Neural cell (in vitro differentiated cells): ENCODE measurements around the gene SH2D1A.

Experiments
- EP300 ChIP-seq: fragments of 450-650 bp; conservative IDR thresholded peaks from 2 replicates; pipeline ENCODE4 v1.6.1; 2014; ENCODE audit warnings: antibody characterized with exemption, mild to moderate bottlenecking, moderate library complexity; ENCODE audit not compliant: poor library complexity, severe bottlenecking
- MXI1 ChIP-seq: fragments of 450-650 bp; conservative IDR thresholded peaks from 2 replicates; pipeline ENCODE4 v1.6.1; 2014; ENCODE audit warnings: antibody characterized with exemption, mild to moderate bottlenecking; ENCODE audit not compliant: poor library complexity, severe bottlenecking
- RAD21 ChIP-seq: fragments of 450-650 bp; conservative IDR thresholded peaks from 2 replicates; pipeline ENCODE4 v1.6.1; 2014; ENCODE audit warnings: antibody characterized with exemption, mild to moderate bottlenecking, moderate library complexity
- TF ChIP-seq, protein P1 (sequence below): IDR thresholded peaks from 2 replicates; pipeline ENCODE4 v1.6.1; 2012; ENCODE audit warnings: borderline replicate concordance
- TF ChIP-seq, protein P2 (sequence below): fragments of 450-650 bp; IDR thresholded peaks from 2 replicates; pipeline ENCODE4 v1.5.1; 2014; ENCODE audit warnings: antibody characterized with exemption, mild to moderate bottlenecking, moderate library complexity; ENCODE audit not compliant: poor library complexity, severe bottlenecking

DNA sequence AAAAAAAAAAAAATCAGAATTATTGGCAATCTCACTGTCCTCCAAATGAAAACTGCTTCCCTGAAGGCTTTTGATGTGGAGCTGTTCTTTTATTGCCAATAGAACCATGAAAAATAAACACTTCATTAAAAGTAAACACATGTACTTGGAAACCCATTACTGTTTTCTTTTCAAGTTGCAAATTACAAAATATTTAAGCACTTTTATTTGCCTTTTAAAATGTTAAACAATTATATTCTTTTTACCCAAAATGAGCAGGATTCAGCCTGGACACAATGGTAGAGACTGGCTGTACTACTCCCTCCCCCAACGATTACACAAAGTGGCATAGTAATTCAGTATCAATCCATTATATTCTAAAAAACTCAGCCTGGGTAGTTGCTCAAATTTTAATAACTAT lies 60.9 kb downstream of the SH2D1A start:
- TF ChIP-seq, protein P1, sequence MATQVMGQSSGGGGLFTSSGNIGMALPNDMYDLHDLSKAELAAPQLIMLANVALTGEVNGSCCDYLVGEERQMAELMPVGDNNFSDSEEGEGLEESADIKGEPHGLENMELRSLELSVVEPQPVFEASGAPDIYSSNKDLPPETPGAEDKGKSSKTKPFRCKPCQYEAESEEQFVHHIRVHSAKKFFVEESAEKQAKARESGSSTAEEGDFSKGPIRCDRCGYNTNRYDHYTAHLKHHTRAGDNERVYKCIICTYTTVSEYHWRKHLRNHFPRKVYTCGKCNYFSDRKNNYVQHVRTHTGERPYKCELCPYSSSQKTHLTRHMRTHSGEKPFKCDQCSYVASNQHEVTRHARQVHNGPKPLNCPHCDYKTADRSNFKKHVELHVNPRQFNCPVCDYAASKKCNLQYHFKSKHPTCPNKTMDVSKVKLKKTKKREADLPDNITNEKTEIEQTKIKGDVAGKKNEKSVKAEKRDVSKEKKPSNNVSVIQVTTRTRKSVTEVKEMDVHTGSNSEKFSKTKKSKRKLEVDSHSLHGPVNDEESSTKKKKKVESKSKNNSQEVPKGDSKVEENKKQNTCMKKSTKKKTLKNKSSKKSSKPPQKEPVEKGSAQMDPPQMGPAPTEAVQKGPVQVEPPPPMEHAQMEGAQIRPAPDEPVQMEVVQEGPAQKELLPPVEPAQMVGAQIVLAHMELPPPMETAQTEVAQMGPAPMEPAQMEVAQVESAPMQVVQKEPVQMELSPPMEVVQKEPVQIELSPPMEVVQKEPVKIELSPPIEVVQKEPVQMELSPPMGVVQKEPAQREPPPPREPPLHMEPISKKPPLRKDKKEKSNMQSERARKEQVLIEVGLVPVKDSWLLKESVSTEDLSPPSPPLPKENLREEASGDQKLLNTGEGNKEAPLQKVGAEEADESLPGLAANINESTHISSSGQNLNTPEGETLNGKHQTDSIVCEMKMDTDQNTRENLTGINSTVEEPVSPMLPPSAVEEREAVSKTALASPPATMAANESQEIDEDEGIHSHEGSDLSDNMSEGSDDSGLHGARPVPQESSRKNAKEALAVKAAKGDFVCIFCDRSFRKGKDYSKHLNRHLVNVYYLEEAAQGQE, result no peak
- TF ChIP-seq, protein P2, sequence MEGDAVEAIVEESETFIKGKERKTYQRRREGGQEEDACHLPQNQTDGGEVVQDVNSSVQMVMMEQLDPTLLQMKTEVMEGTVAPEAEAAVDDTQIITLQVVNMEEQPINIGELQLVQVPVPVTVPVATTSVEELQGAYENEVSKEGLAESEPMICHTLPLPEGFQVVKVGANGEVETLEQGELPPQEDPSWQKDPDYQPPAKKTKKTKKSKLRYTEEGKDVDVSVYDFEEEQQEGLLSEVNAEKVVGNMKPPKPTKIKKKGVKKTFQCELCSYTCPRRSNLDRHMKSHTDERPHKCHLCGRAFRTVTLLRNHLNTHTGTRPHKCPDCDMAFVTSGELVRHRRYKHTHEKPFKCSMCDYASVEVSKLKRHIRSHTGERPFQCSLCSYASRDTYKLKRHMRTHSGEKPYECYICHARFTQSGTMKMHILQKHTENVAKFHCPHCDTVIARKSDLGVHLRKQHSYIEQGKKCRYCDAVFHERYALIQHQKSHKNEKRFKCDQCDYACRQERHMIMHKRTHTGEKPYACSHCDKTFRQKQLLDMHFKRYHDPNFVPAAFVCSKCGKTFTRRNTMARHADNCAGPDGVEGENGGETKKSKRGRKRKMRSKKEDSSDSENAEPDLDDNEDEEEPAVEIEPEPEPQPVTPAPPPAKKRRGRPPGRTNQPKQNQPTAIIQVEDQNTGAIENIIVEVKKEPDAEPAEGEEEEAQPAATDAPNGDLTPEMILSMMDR, result no peak
- TF ChIP-seq MXI1 (no peak), RAD21 (no peak), EP300 (no peak)
